ENCODE results near the gene POLA2.

POLA2 gene

DNA sequence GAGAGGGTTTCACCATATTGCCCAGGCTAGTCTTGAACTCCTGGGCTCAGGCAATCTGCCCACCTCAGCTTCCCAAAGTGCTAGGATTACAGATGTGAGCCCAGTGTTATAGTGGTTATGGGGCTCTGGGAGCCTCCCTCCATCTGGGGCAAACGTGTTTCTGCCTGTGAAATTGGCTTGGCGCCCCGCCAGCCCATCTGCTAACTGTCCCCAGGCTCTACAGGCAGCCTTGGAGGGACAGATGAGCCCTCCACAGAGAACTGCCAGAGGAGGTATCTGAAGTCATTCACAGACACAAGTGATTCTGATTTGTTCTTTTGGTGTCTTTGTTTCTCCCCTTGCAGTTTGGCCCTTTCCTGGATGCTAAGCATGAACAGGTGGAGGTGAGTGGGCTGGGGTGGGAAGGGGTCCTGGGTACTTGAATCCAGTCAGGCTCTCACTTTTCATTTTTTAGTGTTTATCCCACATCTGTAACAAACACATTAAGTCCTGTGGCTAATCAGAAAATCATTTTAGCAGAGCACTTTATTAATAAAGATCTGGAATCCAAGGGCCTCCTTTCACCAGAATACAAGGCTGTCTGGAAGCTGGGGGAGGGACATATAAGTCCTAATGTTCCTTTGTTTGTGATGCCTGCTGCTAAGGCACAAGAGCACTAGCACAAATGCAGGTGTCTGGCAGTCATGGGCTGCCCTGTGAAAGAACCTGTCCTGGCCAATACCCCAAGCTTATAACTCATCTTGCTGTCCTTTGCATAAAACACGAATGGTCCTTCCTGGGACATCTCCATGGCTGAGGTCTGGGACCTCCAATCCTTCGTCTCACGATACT, 27.2 kb downstream of the POLA2 start:
- FAIRE-seq, result no peak

DNA sequence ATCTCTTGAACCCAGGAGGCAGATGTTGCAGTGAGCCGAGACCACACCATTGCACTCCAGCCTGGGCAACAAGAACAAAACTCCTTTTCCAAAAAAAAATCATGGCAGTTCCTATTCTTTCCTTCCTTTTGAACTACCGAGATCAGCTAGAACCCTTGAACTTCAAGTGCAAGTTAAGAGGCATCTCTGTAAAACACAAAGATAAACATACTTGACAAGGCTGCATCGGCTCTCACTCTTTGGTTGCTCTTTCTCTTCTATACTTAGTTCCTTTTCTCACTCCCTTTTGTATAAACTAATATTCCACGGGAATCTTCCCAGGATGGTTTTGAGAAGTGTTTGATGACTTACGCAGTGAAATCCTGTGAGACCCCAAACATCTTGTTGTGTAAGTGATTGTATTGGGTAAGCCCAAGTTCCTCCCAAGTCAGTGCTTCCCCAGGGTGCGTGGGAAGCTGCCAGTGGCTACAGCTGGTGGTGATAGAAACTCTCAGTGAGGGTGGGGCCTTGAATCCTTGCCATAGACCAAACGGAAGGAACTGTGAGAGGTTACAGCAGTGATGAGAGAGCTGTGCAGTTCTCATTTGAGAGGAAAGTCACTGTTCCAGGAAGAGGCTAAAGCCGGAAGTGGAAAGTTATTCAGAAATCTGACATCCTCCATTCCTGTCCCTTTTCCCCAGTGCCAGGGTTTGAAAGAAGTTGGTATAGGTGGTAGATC, 28.8 kb downstream of the POLA2 start:
- FAIRE-seq, result no peak

DNA sequence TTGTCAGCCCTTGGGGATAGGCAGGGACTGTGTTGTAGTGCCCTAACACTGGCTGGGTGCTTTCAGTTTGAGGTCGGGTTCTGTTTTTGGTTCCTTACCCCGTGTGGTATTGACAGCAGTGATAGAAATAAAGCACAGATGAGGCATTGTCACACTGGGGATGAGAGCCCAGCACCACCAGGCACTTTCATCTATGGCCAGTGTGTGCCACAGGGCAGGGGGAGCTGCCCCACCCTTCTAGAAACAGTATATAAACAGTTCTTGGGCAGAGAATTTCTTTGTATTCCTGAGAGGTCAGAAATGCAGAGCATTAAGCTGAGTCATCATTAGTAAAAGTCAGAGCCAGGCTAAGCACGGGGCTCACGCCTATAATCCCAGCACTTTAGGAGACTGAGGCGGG, 29.9 kb downstream of the POLA2 start:
- FAIRE-seq, result no peak

DNA sequence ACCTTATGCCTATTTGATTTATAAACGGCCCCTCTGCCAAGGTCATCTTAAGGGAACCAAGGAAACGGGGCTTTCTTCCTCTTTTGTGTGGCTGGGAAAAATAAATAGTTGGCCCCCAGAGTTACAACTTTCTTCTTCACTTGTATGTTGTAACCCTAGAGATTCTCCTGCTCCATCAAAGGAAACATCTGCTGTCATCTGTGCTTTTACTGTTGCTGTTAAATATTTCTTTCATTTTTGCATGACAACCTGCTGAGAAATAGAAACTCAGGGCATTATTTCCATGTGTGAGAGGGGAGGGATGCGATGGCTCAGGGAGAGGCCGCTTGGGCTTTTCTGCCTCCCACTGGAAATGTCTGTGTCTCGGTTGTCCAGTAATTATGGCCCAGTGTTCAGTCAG, 31.1 kb downstream of the POLA2 start:
- no peak for FAIRE-seq

DNA sequence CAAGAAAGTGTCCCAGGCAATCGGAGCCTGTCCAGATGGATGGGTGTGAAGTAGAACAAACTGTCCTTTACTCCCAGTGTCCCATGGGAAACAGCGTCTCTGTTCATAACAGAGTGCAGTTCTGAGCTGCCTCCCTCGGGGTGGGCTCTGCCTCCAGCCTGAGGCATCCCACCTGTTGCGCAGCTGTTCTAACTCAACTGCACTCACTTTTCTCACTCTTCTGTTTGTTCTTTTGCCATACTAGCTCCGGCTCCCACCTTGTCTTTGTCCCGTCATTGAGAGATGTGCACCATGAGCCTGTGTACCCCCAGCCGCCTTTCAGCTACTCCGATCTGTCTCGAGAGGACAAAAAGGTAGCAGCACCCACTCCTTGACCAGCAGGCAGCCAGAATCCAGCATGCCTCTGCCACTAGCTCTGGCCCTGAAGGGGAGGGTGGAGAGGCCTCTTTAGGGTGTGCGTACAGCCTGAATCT, 32.2 kb downstream of the POLA2 start:
- no peak for FAIRE-seq

DNA sequence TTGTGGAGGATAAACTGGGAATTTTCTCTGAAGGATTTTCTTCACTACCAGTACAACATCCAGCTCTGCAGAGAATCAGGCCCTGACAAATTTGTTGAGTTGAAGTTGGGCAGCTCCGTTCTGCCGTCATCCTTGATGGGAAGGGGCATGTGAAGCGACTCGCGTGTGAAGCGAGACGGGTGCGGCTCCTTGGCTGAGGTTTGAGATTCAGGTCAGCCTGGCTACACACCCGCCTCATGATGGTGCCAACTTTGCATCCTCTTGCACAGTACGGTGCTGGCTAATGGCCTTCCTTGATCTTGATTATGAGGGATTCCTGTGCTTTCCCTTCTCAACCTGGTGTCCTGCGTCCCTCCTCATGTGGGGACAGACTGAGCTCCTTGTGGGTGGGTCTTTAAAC, 33.2 kb downstream of the POLA2 start:
- FAIRE-seq, result no peak

DNA sequence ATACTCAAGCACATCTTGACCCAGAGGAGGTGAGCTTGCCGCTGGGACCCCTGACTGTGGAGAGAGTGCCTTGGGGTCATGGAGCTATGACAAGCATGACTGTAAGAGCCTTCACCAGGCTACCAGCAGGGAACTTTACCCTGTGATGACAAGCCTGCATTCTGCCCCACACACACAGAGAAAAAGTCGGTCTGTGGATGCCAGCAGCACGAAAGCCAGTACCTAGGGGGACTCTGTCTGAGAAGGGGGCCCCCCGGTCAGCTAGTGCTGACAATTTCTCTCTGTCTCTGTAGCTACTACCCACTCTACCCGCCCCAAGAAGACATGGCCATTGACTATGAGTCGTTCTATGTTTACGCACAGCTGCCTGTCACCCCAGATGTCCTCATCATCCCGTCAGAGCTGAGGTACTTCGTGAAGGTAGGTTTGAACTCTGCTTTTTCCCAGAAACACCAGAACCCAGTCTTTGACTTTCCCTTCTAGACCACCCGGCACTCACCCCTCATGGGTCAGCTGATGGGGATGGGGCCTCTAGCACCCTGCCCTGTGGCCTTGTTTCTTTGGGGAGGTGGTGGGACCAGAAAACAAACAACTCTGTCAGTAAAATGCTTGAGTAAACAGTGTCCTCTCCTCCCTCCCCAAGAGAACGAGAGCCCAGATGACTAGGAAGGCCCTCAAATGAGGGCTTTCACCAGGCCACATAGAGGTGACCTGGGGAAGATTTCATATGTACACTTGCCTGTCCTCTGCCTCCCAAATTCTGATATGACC, 34.0 kb downstream of the POLA2 start:
- FAIRE-seq, result no peak

DNA sequence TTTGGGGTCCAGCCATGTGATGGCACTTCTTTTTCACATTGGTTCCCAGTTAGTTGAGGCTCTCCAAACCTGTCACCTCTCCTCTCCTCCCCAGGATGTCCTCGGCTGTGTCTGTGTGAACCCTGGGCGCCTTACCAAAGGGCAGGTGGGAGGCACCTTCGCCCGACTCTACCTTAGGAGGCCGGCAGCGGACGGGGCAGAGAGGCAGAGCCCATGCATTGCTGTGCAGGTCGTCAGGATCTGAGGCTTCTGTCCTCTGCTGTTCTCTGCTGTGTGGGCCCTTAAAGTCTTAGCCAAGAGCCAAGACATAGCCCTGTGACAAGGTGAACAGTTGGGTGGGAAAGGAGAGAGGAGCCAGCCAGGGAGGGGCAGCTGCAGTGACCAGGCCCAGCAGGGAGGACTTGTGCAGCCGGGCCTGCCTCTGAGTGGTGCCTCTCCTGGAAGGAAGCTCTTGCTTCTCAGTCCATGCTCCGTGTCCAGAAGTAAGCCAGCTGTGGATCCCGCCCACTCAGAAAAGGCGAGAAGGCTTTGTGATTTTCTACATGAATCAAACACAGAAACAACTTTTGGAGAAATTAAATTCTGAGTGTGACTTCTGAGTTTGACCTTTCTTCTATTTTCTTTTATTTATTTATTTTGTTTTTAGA, 35.4 kb downstream of the POLA2 start:
- no peak for FAIRE-seq

DNA sequence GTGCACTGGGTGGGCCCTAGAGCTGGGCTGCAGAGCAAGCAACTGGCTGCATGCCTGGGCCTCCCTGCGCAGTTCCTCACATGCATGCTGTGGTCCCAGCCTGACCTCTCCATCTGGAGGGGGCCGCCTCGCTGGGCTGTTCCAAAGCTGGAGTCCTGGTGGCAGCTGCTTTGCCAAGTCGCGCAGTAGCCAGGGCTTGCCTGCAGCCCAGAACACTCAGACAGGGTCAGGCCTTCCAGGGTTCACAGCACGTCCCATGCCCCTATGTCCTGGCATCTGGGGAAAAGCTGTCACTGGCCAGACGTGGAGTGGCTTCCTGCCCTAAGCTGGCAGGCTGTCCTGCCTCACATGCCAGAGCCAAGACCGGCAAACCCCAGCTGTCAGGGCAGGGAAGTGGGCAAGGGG, 36.4 kb downstream of the POLA2 start:
- no peak for FAIRE-seq

DNA sequence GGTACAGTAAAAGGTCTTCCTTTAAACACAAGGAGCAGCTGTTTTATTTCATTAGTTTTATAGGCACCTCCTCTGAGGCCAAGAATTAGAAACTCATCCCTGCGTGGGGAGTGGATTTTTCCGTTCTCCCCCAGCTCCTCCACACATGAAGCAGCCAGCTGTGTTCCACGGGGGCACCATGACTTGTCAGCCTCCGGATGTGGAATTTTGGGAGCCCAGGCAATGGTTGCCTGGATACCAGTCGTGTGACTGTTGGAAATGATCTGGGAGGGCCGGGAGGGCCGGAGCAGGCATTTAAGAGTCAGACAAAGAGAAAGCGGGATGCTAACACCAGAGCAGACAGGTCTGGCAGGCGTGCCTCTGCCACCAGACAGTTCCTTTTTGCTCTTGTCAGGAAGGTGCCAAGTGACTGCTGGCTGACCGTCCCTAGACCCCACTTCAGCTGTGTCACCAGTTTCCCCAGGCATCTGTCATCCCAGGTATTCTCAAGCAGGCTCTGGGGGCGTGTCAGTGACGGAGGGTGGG, 37.0 kb downstream of the POLA2 start:
- FAIRE-seq, result no peak

DNA sequence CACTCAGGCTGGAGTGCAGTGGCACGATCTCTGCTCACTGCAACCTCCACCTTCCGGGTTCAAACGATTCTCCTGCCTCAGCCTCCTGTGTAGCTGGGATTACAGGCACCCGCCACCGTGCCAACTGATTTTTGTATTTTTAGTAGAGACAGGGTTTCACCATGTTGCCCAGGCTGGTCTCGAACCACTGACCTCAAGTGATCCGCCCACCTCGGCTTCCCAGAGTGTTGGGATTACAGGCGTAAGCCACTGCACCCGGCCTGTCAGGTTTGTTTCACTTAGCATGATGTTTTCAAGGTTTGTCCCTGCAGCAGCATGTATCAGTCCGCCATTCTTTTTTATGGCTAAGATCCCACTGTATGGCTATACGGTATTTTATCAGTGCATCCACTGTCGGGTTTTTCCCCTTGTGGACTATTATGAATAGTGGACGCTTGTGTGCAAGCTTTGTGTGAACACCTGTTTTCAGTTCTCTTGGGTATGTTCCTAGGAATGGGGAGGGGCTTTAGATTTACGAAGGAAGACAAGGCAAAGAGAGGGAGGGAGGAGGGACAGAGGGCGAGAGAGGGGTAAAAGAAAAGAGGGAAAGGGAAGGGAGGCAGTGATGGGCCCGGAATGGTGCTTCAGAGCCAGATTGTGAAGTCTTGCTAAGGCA, 39.0 kb downstream of the POLA2 start:
- FAIRE-seq, result no peak

DNA sequence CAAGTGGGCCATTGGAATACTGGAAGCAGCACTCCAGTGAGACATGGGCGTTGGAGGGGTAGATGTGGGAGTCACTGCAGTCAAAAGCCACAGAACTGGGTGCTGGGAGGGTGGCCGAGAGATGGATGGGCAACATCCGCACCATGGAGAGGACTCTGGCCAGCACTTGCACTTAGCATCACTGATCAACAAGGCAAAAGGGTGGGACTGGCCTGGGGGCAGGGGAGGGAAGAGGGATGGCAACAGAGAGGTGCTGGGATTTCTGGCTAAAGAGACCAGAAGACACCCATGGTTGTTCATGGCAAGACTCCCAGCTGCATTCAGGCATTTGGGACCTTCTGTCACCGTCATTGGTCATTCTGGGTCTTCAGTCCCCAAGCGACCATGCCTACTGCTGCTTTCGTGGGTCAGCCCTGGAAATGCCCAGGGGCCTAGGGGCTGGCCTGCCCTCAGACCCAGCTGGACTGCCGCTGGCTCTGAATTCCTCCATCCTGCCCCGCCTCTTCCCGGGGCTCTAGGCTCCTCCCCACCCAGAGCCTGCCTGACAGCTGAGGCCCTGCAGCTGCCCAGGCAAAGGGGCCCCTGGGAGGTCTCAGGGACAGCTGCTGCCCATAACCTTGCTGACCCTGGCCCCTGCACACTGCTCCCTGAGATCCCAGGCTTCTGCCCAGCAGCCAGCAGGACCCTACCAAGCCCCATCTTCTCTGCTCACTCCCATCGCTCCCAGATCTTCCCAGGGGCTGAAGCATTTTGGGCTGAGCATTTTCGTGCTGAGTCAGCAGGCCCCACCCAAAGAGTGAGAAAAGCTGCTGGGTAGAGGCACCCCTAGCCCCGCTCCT, 39.9 kb downstream of the POLA2 start:
- FAIRE-seq, result no peak

DNA sequence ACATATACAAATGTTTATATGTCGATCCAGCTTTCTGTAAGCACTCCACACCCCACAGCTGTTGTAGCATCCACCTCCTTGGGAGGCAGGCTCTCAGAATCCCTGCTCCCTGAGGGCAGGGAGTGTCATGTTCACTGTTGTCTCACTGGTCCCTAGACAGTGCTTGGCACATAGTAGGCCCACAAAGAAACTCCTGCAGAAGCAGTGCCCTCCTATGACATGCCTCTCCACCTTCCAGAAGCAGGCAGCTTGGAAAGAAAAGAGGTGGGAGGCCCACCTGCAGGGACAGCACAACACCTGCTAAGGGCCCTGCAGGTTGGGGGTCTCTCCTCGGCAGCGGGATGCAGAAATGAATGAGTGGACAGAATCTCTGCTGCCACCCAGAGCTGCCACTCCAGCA, 41.8 kb downstream of the POLA2 start:
- no peak for FAIRE-seq

DNA sequence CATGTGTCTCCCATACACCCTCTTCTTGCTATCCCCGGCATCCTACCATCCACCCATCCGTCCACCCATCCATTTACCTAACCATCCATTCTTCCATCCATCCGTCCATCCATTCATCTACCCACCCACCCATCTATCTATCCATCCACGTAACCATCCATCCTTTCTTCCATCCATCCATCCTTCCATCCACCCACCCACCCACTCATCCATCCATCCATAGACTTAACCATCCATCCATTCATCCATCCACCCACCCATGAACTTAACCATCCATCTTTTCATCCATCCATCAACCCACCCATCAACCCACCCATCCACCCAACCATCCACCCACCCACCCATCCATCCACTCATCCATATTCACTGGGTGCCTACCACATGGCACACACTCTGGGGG, 42.3 kb downstream of the POLA2 start:
- FAIRE-seq, result no peak

DNA sequence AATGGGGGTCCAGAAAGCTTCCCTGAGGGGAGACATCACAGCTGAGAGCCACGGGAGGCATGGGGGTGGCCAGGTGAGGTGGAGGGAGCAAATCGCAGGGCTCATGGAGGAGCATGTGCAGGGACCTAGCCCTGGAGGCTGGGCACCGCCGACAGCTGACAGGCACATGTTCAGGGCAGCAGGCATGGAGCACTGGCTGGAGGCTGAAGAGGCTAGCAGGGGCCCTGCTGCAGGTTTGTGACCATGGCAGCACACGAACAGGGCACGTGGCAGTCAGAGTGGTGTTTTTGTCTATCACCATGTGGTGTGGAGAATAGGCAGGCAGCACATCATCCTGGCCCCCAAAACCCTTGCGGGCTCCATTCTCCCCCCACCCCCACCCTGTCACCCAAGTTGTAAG, 42.9 kb downstream of the POLA2 start:
- FAIRE-seq, result no peak

DNA sequence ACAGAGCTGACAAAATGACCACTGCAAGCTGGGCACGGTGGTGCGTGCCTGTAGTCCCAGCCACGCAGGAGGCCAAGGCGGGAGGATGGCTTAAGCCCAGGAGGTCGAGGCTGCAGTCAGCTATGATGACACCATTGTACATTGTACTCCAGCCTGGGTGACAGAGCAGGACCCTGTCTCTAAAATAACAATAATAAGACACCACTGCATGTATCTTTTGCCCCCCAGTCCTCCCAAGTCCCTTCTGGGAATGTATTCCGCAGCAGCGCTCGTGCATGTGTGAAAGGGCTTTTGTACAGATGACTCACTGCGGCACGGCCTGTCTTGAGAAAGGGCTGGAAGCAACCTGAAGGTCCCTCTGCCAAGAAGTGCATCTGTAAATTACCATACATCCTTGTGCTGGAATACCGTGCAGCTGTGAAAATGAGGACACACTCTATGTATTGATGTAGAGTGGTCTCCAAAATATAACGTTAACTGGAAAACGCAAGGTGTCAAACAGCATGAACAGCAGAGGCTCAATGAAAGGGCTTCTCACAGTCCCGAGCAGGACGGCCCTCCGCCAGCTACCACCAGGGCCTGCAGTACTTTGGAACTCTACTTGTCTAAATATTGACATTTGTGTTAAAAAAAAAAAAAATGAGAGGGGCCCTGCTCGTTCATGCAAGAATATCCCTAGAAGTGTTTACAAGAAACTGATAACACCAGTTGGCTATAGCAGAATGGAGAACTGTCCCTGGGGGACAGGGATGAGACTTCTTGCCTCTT, 43.9 kb downstream of the POLA2 start:
- no peak for FAIRE-seq

DNA sequence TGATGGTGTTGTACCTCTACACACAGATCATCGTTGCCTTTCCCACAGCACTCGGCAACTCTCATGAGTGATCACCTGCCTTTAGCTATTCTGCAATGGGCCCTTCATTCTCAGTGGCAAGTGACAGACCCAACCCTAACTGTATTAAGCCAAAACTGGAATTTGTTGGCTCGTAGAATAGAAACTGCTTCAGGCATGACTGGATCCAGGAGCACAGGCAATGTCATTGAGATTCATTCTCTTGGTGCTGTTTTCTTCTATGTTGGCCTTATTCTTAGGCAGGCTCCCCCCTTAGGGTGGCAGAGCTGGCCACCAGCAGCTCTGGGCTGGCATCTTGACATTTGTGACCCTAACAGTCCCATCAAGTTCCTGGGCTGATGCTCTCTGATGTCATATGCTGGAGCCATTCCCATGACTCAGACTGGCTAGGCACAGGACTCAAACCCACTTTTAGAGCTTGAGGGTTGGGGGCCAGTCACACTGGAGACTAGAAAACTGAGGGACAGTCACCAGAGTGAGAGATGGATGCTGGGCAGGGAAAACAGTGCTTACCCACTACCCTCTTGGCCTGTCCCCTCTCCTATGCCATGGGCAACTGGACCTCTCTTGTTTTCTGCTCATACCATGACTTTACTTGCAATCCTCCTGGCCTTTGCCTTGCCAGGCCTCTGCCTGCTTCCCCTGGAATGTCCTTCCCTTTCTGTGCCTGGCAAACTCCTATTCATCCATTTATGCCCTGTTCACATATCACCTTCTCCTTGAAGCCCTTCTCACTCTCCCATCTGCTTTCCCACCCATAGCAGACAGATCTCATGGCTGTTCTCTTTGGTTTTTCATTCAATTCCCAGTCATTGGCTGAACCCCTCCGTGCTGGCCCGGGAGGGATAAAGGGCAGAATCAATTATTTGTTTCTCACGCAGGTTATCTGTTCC, 45.8 kb downstream of the POLA2 start:
- no peak for FAIRE-seq

DNA sequence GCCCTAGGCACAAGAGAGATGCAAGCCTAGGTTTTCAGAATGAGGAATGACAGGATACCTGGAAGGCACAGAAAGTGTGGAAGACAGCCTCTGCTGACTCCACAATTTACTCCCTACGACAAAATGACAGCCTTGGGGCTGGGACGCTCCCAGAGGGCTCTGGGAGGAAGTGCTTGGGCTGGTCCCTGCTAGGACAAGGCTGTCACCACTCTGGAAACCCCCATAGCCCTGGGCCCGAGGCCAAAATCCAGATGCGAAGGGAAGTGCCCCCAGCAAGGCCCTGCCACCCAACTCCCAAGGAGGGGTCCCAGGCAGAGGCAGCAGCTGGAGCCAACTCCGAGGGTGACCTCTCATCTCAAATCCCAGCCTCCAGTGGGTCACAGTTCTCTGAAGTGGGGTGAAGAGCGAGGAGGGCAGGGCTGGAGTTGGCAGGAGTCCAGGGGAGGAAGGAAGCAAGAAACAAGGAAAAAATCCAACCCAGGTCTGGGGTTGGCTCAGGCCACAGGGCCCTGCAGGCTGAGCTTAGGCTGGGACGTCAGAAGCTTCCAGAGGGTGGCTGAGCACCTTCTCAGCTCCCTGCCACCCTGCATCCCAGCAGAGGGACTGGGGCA, 46.6 kb downstream of the POLA2 start:
- no peak for FAIRE-seq

DNA sequence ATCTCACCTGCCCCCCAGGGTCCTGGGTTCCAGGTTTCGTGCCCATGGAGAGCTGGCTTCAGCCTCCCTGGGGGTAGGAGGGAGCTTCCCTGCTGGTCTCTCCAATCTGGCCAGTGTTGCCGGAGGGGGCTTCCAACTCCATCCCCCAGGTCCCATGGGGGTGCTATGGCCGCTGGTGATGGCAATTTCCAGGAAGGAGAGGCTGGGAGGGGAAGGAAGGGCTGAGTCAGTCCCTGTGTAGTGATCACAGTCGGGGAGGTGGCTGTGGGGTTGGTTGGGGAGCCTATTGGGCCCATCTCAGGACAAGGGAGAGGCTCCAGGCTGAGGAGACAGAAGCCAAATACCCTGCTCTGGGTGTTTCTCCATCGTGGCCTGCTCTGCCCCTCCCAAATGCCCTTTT, 47.2 kb downstream of the POLA2 start:
- no peak for FAIRE-seq

Measured in G401.6 (cell line).